HPDE6-E6E7 (cell line): ENCODE measurements around the gene MYO3B.

Experiments used
- DNase-seq: peaks from one replicate; pipeline ENCODE4 v3.0.0; 2011; ENCODE audit warnings: missing footprints; ENCODE audit errors: extremely low spot score

MYO3B gene

DNA sequence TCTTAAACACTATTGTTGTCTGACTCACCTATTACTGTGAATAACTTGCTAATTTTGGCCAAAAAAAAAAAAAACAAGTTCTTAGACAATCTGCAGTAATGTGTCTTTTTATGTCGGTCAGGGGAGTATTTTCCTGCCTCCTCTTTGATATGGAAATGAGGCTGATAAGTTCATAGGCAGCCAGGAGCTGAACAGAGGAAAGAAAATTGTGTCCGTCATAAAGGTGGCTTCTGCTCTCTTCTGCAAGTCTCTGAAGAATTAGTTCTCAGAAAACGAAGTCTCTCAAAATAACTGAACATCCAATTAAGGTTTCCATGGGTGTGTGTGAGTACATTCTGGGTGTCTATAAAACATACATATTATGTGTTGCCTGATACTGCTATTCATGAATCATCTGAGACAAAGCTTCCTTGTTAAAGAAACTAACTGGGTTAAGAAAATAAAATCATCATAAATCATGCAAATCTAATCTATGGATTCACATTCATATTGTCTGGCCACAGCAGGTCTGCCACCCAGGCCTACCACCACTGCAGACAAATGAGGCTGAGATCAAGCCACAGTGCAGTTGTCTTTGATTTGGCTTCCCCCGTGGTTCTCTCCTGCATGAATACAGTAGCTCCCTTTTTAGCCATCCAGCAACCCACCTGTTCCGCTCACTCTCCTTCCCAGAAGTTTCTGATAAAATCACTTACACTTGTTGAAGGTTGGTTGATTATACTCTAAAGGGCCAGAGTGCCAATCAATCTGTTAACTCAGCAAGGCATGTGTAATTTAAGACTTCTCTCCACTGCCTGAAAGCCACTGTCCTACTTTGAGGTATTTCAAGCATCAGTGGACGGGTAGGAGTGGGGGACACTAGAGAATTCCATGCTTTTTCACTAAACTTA is 517.8 kb downstream of the MYO3B start:
- DNase-seq: no peak

DNA sequence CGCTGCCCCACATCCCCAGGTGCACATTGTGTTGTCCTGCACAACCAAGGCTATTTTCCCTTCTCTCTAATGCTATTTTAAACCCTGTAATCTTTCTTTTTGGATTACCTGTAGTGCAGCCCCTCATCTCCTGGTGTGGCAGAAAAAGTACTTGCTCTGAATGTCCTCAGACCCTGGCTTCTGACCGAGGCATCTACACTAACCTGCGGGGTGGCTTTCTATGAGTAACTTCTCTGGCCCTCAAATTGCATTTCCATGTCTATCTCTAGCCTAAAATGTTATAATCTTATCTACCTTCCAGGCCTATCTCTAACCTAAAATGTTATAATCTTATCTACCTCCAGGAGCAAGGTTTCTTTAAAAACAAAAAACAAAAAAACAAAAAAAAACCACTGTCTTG is 519.0 kb downstream of the MYO3B start:
- no peak for DNase-seq

DNA sequence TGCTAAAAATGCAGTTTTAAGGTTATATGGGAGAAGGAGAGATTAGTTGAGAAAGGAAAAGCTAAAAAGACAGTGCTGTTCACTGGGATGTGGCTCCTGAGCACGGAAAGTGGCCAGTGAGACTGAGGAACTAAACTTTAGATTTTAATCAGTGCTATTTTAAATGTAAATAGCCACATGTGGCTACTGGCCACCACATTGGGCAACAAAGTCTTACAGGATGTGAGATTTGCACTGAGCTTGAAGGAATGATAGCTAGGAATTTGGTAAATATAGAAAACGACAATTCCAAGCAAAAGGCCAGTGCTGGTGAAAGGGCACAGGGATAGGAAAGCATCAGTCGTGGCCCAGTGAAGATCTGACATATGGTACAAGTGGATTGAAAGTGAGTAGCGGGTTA is 523.1 kb downstream of the MYO3B start:
- no peak for DNase-seq

DNA sequence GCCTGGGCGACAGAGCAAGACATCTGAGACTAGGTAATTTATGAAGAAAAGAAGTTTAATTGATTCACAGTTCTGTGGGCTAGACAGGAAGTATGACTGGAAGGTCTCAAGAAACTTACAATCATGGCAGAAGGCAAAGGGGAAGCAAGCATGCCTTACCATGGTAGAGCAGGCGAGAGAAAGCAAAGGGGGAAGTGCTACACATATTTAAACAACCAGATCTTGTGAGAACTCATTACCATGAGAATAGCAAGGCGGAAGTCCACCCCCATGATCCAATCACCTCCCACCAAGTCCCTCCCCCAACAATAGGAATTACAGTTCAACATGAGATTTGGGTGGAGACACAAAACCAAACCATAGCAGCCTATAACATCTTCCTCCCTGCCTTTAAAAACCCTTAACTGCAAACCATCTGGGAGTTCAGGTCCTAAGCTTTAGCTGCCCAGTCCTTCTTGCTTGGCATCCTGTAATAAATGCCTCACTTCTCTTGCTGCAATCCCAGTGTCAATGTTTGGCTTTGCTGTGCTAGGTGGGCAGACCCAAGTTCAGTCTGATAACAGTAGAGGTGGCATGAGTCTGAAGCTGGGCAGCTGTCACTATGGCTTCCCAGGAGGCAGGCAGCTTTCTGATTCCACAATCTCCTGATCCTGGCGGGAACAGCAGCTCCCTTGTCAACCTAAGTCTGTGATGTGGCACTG is 526.0 kb downstream of the MYO3B start:
- no peak for DNase-seq
